GM21528 (cell line): Measurements from ENCODE around the gene NMRK1.
A peak's percentile ranks its signal among the peaks of the same experiment; 100 is the strongest.

Experiments
- ATAC-seq: cut with Tn5 transposase; IDR thresholded peaks from one replicate; pipeline ENCODE4 v1.9.1; 2021; ENCODE audit warnings: mild to moderate bottlenecking, moderate library complexity; ENCODE audit not compliant: unreplicated experiment, low FRiP score

Gene NMRK1

DNA sequence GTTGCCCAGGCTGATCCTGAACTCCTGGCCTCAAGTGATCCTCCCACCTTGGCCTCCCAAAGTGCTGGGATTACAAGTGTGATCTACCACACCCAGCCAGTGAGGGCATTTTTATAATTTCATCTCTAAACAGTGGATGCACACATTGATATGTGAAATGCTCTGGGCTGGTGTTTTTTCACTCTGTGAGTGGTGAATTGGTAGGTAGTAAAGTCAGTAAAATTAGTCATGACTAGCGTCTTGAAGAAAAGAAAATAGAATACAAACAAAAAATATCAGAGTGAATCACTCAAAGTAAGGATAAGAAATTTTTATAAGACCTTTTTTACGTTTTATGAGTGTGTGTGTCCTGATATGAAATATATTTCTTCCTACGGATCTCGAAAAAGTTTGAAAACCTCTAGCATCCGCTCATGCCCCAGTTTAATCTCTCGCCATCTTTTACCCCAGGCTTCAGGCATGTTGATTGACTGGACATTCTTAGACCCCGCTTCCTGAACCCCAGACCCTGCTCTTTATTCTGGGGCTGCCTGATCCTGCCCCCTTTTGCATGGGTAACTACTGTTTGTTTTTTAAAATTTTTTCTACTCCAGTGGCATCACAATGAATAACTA lies 14.3 kb upstream of the NMRK1 start:
- ATAC-seq, result no peak

DNA sequence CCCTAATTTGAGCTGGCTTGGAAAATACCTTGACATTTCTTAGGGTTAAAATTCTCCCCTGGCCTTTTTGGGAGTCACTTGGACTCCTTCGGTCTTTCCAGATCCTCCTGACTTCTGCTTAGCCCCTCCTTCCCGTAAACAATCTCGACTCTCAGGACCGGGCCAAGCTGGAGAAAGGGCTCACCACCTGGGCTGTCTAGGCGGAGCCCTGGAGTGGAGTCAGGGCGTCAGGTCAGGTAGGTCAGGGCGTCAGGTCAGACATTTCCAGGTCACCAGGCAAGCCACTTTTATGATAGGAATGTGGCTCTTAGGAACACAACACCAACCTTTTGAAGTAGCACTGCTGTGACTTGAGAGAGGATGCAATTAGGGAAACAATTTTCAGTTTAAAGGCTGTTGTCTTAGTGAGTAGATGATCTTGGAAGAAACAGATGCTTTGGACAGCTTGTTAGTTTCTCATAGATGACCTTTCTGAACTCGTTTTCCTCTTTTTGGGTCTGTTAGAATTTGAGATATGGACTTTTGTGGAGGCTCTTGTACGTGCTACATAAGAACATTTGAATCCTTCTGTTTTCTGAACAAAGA lies 13.1 kb upstream of the NMRK1 start:
- ATAC-seq, result no peak

DNA sequence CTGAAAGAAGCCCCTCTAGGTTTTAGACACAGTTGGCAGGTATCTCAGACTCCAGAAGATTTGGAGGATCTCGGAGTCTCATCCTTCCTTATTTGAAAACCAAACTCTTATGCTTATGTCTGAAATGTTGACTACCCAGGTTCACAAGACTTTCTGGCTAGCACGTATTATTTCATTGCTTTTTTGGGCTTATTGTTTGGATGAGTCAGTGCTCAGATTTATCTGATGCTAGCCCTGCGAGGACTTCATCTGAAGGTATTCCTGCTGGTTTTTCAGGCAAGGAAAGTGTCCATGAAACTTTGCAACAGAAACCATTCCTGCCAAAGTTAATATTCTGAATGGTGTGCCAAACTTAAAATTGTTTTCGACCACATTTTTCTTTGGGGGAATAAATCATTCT lies 8.8 kb upstream of the NMRK1 start:
- ATAC-seq, result no peak

DNA sequence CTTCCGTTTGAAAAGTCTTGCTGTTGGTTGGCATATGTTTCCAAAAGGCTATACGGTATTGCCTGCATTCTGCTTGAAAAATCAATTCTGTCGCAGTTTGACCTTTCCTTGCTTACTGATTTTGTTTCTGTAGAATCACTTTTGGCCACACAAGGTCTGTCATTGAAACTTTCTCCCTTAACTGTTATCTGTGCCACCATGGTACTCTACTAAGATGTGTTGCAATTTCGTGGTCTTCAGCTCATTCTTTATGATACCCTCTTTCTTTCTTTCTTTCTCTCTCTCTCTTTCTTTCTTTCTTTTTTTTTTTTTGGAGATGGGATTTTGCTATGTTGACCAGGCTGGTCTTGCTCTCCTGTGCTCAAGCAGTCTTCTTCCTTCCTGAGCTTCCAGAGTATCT lies 4.8 kb upstream of the NMRK1 start:
- ATAC-seq, result no peak

DNA sequence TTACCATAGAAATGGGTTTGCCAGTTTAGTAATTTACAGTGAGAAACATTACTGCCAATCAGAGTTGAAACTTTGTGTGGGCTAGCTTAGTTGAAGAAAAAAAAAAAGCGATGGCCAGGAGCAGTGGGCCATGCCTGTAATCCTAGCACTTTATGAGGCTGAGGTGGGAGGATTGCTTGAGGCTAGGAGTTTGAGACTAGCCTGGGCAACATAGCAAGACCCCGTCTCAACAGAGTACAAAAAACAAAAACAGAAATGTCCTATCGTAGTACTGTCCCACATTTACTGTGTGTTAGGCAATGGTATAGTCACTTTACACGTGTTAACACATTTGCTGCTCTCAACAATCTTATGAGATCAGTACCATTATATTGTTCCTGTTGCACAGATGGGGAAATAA lies 2.6 kb upstream of the NMRK1 start:
- no peak for ATAC-seq

DNA sequence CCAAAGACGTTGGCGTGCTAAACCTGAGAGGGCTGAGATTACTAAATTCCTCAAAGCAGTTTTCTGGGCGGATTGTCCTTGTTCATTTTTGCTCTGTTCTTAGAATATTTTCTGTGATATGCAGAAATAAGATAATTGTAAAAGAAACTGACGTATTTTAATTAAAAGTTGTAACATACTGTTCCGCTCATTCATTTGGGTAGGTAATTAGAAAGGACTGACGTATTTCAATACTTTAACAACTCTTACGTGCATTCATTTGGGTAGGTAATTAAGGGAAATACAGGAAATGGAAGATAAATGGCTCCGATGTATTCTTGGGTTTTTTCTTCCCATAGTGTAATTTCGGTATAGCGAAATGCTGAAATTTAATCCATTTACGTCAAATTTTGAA lies 1.4 kb upstream of the NMRK1 start:
- ATAC-seq, result no peak

DNA sequence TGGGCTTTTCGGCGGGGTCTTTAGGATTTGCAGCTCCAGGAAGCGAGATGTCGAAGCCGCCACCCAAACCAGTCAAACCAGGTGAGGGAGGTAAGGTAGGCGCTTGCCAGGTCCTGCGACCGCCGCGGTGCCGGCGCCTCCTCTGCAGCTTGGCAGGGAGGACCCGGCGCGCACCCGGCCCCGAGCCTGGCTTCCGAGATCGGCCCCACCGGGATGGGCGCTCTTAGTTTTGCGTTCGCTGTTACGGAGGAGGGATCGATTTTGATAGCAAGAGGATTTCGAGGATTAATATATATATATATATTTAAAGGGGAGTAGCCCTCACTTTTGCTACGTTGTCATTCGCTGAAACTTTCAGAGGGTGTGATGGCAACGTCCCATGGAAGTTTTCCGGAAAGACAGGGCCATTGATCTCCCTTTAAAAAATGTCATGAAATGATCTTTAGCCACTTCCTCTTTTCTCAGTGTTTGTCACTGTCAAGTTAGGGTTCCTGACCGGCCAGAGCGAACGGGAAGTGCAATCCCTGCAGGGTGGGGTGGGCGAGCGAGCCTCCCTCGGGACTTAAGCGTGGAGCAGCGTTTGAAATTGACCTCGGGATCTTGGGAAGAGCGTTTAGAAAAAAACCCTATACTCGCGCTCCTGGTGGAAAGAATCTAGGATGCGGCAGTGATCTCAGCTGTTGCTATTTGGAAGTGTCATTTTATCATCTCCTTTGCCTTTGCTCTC lies 854 bp upstream of the NMRK1 start:
- ATAC-seq, result peak; percentile 48

DNA sequence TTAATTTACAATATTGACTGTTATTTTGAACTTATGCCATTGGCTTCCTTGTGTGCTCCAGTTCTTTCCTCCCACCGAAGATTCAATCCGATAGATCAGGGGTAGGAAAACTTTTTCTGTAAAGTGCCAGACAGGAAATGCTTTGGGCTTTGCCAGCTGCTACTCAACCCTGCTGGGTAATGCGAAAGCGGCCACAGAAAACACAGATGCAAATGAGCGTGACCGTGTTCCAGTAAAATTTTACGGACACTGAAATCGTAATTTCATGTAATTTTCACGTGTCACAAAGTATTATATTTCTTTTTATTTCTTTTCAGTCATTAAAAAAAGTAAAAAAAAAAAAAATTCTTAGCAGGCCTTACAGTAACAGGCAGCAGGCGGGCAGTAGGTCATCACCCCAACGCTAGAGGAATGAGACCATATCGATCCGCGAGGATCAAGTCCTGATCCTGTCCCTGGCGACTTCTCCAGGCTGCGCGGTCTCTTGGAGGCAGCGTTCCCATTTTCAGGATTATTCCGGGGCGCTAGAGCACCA lies 599 bp downstream of the NMRK1 start:
- peak; percentile 24 for ATAC-seq

DNA sequence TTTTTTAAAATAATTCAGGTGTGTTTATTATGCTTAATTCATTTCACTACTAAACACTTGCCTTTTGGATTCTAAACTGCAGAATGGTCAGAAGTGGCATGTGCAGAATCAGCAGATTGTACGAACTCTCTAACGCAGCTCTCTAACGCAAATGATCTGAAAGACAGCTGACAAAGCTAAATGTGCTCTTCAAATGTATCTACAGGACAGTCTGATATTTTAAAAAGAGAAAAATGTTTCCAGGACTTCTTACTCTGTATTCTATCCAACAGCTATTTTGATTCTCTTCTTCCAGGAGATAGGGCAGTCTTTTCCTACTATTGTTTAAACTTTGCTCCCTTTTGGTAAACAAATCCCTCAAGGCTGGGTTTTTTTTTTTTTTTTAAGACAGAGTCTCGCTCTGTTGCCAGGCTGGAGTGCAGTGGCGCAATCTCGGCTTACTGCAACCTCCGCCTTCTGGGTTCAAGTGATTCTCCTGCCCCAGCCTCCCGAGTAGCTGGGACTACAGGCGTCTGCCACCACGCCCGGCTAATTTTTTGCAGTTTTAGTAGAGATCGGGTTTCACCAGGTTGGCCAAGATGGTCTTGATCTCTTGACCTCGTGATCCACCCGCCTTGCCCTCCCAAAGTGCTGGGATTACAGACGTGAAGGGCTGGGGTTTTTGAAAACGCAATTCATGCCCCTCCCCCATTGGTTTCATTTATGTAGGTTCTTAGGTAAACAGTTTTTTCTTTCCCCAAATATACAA lies 1.2 kb downstream of the NMRK1 start:
- ATAC-seq, result no peak

DNA sequence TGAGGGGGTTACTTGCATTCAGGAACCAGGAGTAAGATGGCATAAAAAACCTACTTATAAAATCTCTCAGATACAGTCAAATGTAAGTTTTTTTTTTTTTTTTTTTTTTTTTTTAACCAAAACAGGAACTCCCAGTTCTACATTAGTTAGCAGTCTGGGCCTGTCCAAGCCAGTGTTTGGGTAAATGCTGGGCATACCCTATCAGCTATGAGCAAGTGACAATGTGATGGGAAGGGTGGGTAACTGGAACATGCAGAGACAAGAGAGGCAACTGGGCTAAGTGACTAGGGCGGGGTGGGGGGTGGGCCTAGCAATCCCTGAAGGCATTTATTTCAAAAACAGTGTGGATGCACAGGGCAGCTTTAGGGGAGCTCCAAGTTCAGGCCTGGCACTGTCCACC lies 2.3 kb downstream of the NMRK1 start:
- ATAC-seq, result no peak

DNA sequence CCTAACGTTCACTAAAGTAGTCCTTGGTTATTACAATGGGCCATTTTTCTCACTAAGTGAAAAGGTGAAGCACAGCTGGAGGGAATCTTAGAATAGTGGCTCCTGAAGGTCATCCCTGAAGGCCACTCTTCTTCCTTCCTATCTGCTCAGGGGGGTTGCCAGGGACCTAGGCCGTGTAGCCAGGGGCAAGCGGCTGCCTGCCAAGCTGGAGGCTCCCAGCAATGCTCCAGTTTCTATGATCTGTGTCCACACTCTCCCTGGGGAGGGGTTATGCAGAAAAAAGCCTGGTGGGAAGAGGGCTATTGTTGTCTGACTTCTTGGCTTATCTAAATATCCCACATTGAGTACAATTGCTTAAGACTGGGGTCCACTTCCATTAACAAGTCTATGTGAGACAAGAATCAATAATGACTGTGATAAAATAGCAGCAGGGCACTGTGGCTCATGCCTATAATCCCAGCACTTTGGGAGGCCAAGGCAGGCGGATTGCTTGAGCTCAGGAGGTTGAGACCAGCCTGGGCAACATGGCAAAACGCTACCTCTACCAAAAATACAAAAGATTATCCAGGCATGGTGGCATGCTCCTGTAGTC lies 3.8 kb downstream of the NMRK1 start:
- ATAC-seq, result no peak

DNA sequence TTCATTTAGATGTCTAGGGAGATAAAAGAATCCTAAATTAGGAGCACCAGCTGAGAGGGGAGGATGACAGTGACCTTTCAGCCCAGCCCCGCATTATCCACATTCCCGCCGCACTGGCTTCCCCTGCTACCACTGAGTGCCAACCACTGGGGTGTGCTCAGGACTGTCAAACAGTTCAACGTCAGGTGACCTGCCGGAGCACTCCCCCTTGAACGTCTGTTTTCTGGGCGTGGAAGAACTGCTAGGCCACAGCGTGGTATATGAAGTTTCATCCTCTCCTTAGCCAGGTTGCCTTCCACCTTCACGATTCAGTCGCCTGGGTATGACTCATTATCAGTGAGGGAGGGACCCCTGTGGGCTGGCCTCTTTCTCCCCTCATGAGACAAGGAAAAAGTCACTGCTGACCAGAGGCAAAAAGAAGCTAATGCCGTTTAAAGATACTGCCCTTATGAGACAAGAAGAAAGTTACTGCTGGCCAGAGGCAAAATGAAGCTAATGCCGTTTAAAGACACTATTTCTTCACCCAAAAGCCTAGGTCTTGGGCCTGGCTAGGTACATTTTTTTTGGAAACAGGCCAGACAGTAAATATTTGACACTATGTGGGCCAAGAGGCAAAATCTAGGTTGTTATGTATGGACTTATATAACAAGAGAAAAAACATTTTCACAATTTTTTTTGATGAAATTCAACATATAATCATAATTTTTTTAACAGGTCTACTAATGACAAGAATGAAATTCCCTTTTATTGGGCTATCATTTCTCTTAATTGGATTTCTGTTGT lies 4.6 kb downstream of the NMRK1 start:
- ATAC-seq, result no peak

DNA sequence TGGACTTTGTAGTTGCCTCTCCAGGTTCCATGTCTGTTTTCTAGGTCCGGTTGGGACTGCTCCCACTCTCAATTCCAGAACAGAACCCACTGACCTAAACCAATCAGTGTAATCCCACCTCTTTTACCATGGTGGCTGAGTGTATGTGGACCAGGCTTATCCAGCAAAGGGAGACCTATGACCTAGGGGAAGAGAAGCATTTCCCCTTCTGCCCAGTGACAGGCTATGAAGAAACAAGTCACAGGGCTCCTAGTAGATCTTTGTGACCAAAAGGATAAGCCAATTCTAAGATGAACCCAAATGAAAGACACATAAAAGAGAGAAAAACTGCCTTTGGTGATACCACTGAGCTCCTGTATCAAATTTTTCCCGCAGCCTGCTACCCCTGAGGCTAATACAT lies 6.3 kb downstream of the NMRK1 start:
- ATAC-seq, result no peak

DNA sequence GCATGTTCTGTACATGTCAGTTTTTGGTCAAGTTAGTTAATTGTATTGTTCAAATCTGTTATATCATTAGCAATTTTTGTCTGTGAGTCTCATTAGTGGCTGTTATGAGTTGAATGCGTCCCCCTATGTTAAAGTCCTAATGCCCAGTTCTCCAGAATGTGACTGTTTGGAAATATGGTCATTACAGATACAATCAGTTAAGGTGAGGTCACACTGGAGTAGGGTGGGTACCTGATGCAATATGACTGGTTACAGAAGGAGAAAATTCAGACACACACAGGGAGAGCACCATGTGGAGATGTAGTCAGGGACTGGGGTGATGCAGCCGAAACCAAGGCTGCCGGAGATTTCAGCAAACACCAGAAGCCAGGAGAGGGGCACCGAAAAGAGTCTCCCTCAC lies 15.1 kb downstream of the NMRK1 start:
- no peak for ATAC-seq

DNA sequence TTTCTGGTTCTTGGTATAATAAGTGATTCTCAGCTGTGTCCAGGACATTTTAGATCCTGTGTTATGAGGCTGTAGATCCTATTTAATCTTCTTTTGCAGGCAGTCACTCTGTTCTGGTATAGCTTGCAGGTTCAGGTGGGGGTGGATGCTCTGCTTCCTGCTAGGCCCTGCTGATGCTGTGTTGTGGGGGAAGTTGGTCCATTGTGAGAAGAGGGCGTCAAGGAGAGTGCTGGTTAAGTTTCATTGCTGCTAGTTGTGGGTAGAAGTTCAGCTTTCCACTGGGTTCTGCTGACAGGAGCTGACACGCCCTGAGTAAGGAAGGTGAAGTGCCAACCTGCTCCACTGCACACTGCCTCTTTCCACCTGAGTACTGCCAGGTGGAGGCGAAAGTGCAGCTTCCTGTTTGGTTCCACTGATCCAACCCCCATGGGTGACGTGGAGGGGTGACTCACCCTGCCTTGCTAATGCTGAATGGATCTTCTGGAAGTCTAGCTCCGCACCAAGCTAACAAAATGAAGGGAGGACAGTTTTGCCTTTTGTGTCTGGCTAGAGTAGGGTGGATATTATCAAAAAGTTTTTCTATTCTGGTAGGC lies 16.3 kb downstream of the NMRK1 start:
- ATAC-seq, result no peak

DNA sequence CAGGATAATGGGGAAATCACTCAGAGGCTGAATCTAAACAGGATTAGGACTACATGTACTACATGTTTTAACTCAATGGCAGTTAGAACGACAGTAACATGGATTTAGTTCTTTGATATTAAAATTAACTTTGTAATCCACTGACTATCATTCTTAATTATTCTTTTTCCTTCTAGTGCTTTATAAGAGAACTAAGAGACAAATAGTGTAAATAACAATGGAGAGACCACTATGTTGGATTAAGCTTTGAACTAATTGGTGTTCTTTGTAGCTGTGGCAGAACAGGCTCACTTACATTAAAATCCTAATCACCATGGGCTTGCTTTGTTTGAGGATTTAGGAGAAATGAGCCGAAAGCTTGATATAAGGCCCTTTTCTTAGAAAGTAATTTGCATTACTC lies 18.8 kb downstream of the NMRK1 start:
- no peak for ATAC-seq

DNA sequence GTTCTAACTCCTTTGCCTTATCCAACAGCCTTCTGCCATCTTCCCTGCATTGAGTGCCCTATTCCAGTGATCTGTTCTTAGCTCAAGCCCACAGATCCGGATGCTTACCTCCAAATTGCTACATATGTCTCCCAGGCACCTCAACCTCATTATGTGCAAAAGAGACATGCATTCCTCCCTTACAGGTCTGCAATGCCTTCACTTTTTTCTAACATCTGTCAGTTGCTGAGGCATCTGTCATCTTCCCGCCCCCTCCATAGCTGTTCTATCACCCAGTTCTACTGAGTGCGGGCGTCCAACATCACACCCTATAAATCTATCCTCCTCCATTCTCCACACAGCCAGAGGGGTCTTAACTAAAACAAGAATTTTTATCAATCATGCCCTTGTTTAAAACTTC lies 20.1 kb downstream of the NMRK1 start:
- ATAC-seq, result no peak

DNA sequence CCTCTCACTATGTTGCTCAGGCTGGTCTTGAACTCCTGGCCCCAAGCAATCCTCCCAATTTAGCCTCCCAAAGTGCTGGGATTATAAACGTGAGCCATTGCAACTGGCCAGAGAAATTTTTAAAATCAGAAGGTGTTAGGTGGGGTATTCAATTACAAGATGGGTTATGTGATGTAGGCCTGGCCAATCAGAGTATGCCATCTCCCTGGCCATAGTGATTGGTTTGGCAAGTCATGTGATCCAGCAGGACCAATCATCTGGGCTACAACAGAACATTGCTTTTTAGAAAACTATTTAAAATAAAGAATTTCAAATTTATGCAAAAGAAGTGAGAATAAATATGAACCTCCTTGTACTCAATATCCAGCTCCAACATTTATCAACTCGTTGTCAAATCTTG lies 22.4 kb downstream of the NMRK1 start:
- ATAC-seq, result no peak

DNA sequence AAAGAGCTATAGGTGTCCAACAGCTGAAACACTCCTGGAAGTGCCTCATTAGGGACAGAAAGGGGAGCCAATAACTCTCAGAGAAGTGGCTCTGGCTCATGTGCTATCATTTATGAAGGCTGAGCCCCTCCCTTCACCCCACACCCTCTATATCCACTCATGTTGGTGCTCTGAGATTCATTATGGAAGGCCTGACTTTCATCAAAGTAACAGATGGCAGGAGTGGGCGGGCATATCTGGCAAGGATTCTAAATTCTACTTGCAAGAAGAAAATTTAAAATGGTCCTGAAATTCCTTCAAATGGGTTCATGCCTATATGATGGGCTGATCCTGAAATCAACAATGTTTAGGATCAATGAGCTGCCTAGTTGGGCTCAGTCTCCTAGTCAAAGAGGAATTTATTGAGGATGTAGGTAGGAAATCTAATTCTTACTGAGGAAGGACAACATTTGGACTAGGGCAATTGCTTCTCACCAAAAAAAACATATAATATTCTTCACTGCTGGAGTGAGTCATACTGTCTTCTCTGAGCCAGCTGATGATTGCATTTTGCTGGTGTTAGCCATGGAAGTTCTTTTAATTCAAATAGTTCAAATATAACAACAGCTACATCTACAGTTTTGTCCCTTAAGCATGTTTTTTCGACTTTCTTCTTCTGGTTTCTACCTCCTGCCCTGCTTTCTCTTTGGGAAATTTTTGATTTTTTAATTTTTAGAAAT lies 23.5 kb downstream of the NMRK1 start:
- no peak for ATAC-seq
